HCT116 (cell line): ENCODE results near the gene POLR1B. TPM values are rescaled to one million over a fixed set of nuclear protein-coding genes. Genes with fewer than 3 reads are reported as not detected.

Experiments
- ATAC-seq: fragments of 200-7000 bp; cut with Tn5 transposase; 2 replicates; pipeline ENCODE4 v1.9.1; 2020; ENCODE audit warnings: mild to moderate bottlenecking, moderate library complexity
- BruUV-seq: library from RNA; stranded (reverse); fragments of 400-500 nt; replicated peaks from 2 replicates; lab custom pipeline; 2021; lab: Mats Ljungman, UMichigan
- CTCF ChIA-PET: fragments of 300-600 bp; sonication (Branson Sonifier 250); formaldehyde crosslinking; loops from one replicate; lab custom pipeline; 2021; ENCODE audit warnings: antibody characterized with exemption; lab: Charles Lee
- POLR2A ChIA-PET: fragments of 300-600, 350-600 bp; sonication (Branson Sonifier 250); formaldehyde crosslinking; loops from one replicate; lab custom pipeline; 2021; ENCODE audit warnings: antibody characterized with exemption; lab: Charles Lee
- RAD21 ChIA-PET, 2 experiments: fragments of 300-600 bp; sonication (Branson Sonifier 250); formaldehyde crosslinking; loops; one replicate each; lab custom pipeline; 2023; ENCODE audit warnings: low total read pairs in 2 of 2; ENCODE audit not compliant: uncharacterized antibody in 2 of 2, unreplicated experiment in 2 of 2, low non-redundant PET in 1 of 2; lab: Charles Lee
- DNase-seq: peaks from one replicate; pipeline ENCODE4 v3.0.0-alpha.2; 2010; ENCODE audit warnings: low read depth, low spot score
- H2AFZ ChIP-seq: fragments of 200-600 bp; shearing (Covaris generic), sonication (generic); 2 replicates; pipeline ENCODE4 v1.6.1; 2017; ENCODE audit warnings: low read depth, mixed run types, mixed read lengths, antibody characterized with exemption, low read length; ENCODE audit not compliant: poor library complexity, severe bottlenecking
- H3K27ac ChIP-seq: 2 replicates; pipeline ENCODE4 v1.5.1; 2012; ENCODE audit warnings: low read depth, low read length
- H3K27me3 ChIP-seq: fragments of 200-600 bp; sonication (generic); 2 replicates; pipeline ENCODE4 v1.6.1; 2016; ENCODE audit warnings: mixed run types, low read length, mixed read lengths; ENCODE audit not compliant: insufficient read depth
- H3K36me3 ChIP-seq, 2 experiments: fragments of 200-500 bp in 1 of 2; fragments of 200-600 bp in 1 of 2; sonication (Bioruptor generic) in 1 of 2; sonication (generic) in 1 of 2; 2 replicates each; pipeline versions ENCODE4 v1.5.1 to v1.6.1; 2014 to 2016; ENCODE audit warnings: low read length in 2 of 2, inconsistent platforms in 1 of 2, mixed read lengths in 1 of 2, mixed run types in 1 of 2; ENCODE audit not compliant: insufficient read depth in 2 of 2, control insufficient read depth in 1 of 2
- H3K4me1 ChIP-seq, 2 experiments: fragments of 200-600 bp in 1 of 2; sonication (generic) in 1 of 2; 2 replicates each; pipeline versions ENCODE4 v1.5.1 to v1.6.1; 2012 to 2017; ENCODE audit warnings: low read length in 2 of 2, inconsistent platforms in 1 of 2, mild to moderate bottlenecking in 1 of 2, mixed read lengths in 1 of 2, mixed run types in 1 of 2, moderate library complexity in 1 of 2; ENCODE audit not compliant: insufficient read depth in 2 of 2, control insufficient read depth in 1 of 2
- H3K4me2 ChIP-seq: fragments of 200-600 bp; sonication (generic); 2 replicates; pipeline ENCODE4 v1.6.1; 2017; ENCODE audit warnings: mixed run types, low read length, mixed read lengths
- H3K4me3 ChIP-seq, 2 experiments: fragments of 200-600 bp in 1 of 2; sonication (generic) in 1 of 2; replicated peaks in 1 of 2; 2 replicates each; pipeline ENCODE4 v1.5.1; 2011 to 2016; ENCODE audit warnings: low read length in 2 of 2, control low read depth in 1 of 2, low read depth in 1 of 2, mild to moderate bottlenecking in 1 of 2, mixed read lengths in 1 of 2, mixed run types in 1 of 2
- H3K79me2 ChIP-seq: fragments of 200-600 bp; sonication (generic); 2 replicates; pipeline ENCODE4 v1.6.1; 2017; ENCODE audit warnings: mild to moderate bottlenecking, mixed run types, low read length, moderate library complexity, mixed read lengths; ENCODE audit not compliant: insufficient read depth
- H3K9ac ChIP-seq: fragments of 200-600 bp; sonication (generic); 2 replicates; pipeline ENCODE4 v1.6.1; 2016; ENCODE audit warnings: low read length, mixed read lengths
- H3K9me2 ChIP-seq: fragments of 200-600 bp; sonication (generic), shearing (Covaris generic); 2 replicates; pipeline ENCODE4 v1.6.1; 2017; ENCODE audit warnings: mixed run types, mild to moderate bottlenecking, moderate library complexity; ENCODE audit not compliant: insufficient read depth
- H3K9me3 ChIP-seq, 2 experiments: fragments of 200-500 bp in 1 of 2; fragments of 200-600 bp in 1 of 2; sonication (Bioruptor generic) in 1 of 2; sonication (generic) in 1 of 2; 2 replicates each; pipeline ENCODE4 v1.6.1; 2014 to 2017; ENCODE audit warnings: low read length in 2 of 2, mixed read lengths in 2 of 2, inconsistent platforms in 1 of 2, low read depth in 1 of 2, mild to moderate bottlenecking in 1 of 2, mixed run types in 1 of 2, moderate library complexity in 1 of 2; ENCODE audit not compliant: control insufficient read depth in 1 of 2, insufficient read depth in 1 of 2
- H4K20me1 ChIP-seq: fragments of 200-600 bp; sonication (generic), shearing (Covaris generic); 2 replicates; pipeline ENCODE4 v1.6.1; 2017; ENCODE audit warnings: mixed run types, mild to moderate bottlenecking, moderate library complexity; ENCODE audit not compliant: insufficient read depth
- CBX3 ChIP-seq: IDR thresholded peaks from 2 replicates; pipeline ENCODE4 v1.6.1; 2012; ENCODE audit warnings: low read depth
- CEBPB ChIP-seq: IDR thresholded peaks from 2 replicates; pipeline ENCODE4 v1.6.1; 2012; ENCODE audit warnings: low read depth
- EZH2 ChIP-seq: fragments of 200-600 bp; sonication (generic); IDR thresholded peaks from 2 replicates; pipeline ENCODE4 v1.6.1; 2017; ENCODE audit warnings: antibody characterized with exemption, mixed run types
- EZH2phosphoT487 ChIP-seq: fragments of 200-600 bp; IDR thresholded peaks from 2 replicates; pipeline ENCODE4 v1.6.1; 2018; ENCODE audit warnings: antibody characterized with exemption, borderline replicate concordance
- JUND ChIP-seq: IDR thresholded peaks from 2 replicates; pipeline ENCODE4 v1.6.1; 2012
- POLR2AphosphoS5 ChIP-seq: IDR thresholded peaks from 2 replicates; pipeline ENCODE4 v1.6.1; 2011; ENCODE audit warnings: mild to moderate bottlenecking, low read depth, low read length, moderate library complexity
- intact Hi-C: fragments of 100-400 bp; cut with micrococcal nuclease; formaldehyde crosslinking; loops from 2 replicates; pipeline ENCODE4 v1.10.0; 2022
- total RNA-seq: library from RNA; stranded (reverse); gene quantifications from one replicate; pipeline ENCODE4 v1.2.1, GENCODE V29; 2021; ENCODE audit not compliant: unreplicated experiment
- TF ChIP-seq, protein P1 (sequence below): IDR thresholded peaks from 2 replicates; pipeline ENCODE4 v1.6.1; 2012
- TF ChIP-seq, protein P2 (sequence below): IDR thresholded peaks from 2 replicates; pipeline ENCODE4 v1.6.1; 2011; ENCODE audit warnings: mild to moderate bottlenecking, low read length, moderate library complexity; ENCODE audit not compliant: insufficient replicate concordance; ENCODE audit errors: extremely low read depth
- TF ChIP-seq, protein P3 (sequence below): IDR thresholded peaks from 2 replicates; pipeline ENCODE4 v1.6.1; 2012

Gene POLR1B
- total RNA-seq, 1 experiment from 2014 or later, result 57.7 TPM

GRCh38 chr2:112605926-112606325 is 63.7 kb downstream of the POLR1B start:
- Histone ChIP-seq H4K20me1 (no peaks in the 10 kb centered on the region), H3K4me3 (no peak overlapping the region), H3K79me2 (no peaks in the 10 kb centered on the region), H3K9me2 (no peaks in the 10 kb centered on the region), H2AFZ (no peak overlapping the region), H3K9me3 (no peaks in the 10 kb centered on the region), H3K4me1 (0 out of 4 replicates have a peak, but pooled peaks cover 0 to 3% of the 10 kb centered on the region in 2 experiments), H3K9ac (no peak overlapping the region), H3K4me2 (no peak overlapping the region), H3K27ac (no peak overlapping the region), H3K36me3 (no peaks in the 10 kb centered on the region), H3K27me3 (no peaks in the 10 kb centered on the region)
- POLR2A ChIA-PET, result no interaction called here
- DNase-seq (no peak), ATAC-seq (no peak)
- RAD21 ChIA-PET, result no interaction called here
- TF ChIP-seq CEBPB (no peak), EZH2 (no peak), POLR2AphosphoS5 (no peak), JUND (no peak), CBX3 (no peak), EZH2phosphoT487 (no peak)
- TF ChIP-seq, protein P1, sequence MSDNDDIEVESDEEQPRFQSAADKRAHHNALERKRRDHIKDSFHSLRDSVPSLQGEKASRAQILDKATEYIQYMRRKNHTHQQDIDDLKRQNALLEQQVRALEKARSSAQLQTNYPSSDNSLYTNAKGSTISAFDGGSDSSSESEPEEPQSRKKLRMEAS, result no peak
- TF ChIP-seq, protein P2, sequence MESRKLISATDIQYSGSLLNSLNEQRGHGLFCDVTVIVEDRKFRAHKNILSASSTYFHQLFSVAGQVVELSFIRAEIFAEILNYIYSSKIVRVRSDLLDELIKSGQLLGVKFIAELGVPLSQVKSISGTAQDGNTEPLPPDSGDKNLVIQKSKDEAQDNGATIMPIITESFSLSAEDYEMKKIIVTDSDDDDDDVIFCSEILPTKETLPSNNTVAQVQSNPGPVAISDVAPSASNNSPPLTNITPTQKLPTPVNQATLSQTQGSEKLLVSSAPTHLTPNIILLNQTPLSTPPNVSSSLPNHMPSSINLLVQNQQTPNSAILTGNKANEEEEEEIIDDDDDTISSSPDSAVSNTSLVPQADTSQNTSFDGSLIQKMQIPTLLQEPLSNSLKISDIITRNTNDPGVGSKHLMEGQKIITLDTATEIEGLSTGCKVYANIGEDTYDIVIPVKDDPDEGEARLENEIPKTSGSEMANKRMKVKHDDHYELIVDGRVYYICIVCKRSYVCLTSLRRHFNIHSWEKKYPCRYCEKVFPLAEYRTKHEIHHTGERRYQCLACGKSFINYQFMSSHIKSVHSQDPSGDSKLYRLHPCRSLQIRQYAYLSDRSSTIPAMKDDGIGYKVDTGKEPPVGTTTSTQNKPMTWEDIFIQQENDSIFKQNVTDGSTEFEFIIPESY, result no peak
- TF ChIP-seq, protein P3, sequence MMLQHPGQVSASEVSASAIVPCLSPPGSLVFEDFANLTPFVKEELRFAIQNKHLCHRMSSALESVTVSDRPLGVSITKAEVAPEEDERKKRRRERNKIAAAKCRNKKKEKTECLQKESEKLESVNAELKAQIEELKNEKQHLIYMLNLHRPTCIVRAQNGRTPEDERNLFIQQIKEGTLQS, result no peak
- CTCF ChIA-PET, result no interaction called here
- BruUV-seq, result no TSS peak
- intact Hi-C loops, result no loop called here
